PC-9 (cell line): ENCODE results near the gene C5orf52. TPM values are rescaled to one million over a fixed set of nuclear protein-coding genes. Genes with fewer than 3 reads are reported as not detected.

Source experiments
- Bru-seq: library from RNA; stranded (reverse); fragments of 400-500 nt; gene quantifications from one replicate; lab custom pipeline; 2021; lab: Mats Ljungman, UMichigan
- BruChase-seq, 2 experiments: library from RNA; stranded (reverse); fragments of 400-500 nt; gene quantifications; one replicate each; lab custom pipeline; 2021; lab: Mats Ljungman, UMichigan
- BruUV-seq: library from RNA; stranded (reverse); fragments of 400-500 nt; replicated peaks from 2 replicates; lab custom pipeline; 2021; lab: Mats Ljungman, UMichigan
- CTCF ChIA-PET: fragments of 300-600 bp; sonication (Branson Sonifier 250); formaldehyde crosslinking; loops from one replicate; lab custom pipeline; 2022; ENCODE audit warnings: antibody characterized with exemption; lab: Charles Lee
- POLR2A ChIA-PET: fragments of 300-600 bp; sonication (Branson Sonifier 250); formaldehyde crosslinking; loops from one replicate; lab custom pipeline; 2022; ENCODE audit warnings: antibody characterized with exemption; ENCODE audit not compliant: unreplicated experiment; lab: Charles Lee
- DNase-seq, 2 experiments: peaks; one replicate each; pipeline versions ENCODE4 v3.0.0 to v3.0.0-alpha.2; 2015 to 2022; ENCODE audit warnings: mixed read lengths in 1 of 2
- H2AFZ ChIP-seq: fragments of 200-600 bp; sonication (generic); 2 replicates; pipeline ENCODE4 v1.8.1; 2017; ENCODE audit warnings: antibody characterized with exemption
- H3F3A ChIP-seq: fragments of 200-600 bp; sonication (generic); 2 replicates; pipeline ENCODE4 v1.8.1; 2017; ENCODE audit warnings: antibody characterized with exemption, mild to moderate bottlenecking, low read depth; ENCODE audit not compliant: insufficient read depth
- H3K27ac ChIP-seq: fragments of 200-600 bp; sonication (generic); 2 replicates; pipeline ENCODE4 v1.6.1; 2016; ENCODE audit warnings: mixed run types
- H3K27me3 ChIP-seq: fragments of 200-600 bp; sonication (generic); 2 replicates; pipeline ENCODE4 v1.6.1; 2016; ENCODE audit warnings: low read depth, mixed run types; ENCODE audit not compliant: insufficient read depth
- H3K36me3 ChIP-seq: fragments of 200-600 bp; sonication (generic); 2 replicates; pipeline ENCODE4 v1.6.1; 2016; ENCODE audit warnings: low read depth, mixed run types
- H3K4me1 ChIP-seq: fragments of 200-600 bp; sonication (generic); replicated peaks from 2 replicates; pipeline ENCODE4 v1.6.1; 2016; ENCODE audit warnings: mixed run types; ENCODE audit not compliant: insufficient read depth
- H3K4me2 ChIP-seq: fragments of 200-600 bp; sonication (generic); 2 replicates; pipeline ENCODE4 v1.6.1; 2017; ENCODE audit warnings: mixed run types
- H3K4me3 ChIP-seq: fragments of 200-600 bp; sonication (generic); 2 replicates; pipeline ENCODE4 v1.6.1; 2016; ENCODE audit warnings: mixed run types
- H3K79me2 ChIP-seq: fragments of 200-600 bp; sonication (generic); 2 replicates; pipeline ENCODE4 v1.6.1; 2017; ENCODE audit warnings: low read depth, mixed run types
- H3K9me2 ChIP-seq: fragments of 200-600 bp; sonication (generic); 2 replicates; pipeline ENCODE4 v1.8.1; 2017; ENCODE audit warnings: mild to moderate bottlenecking; ENCODE audit not compliant: insufficient read depth
- H3K9me3 ChIP-seq: fragments of 200-600 bp; sonication (generic); 2 replicates; pipeline ENCODE4 v1.8.1; 2016; ENCODE audit warnings: low read depth; ENCODE audit not compliant: insufficient read depth
- H4K20me1 ChIP-seq: fragments of 200-600 bp; sonication (generic); 2 replicates; pipeline ENCODE4 v1.8.1; 2017; ENCODE audit not compliant: insufficient read depth
- CTCF ChIP-seq: fragments of 200-600 bp; sonication (generic); conservative IDR thresholded peaks from 2 replicates; pipeline ENCODE4 v1.6.1; 2017; ENCODE audit warnings: mixed run types, antibody characterized with exemption, mild to moderate bottlenecking, moderate library complexity
- EZH2 ChIP-seq: fragments of 200-600 bp; sonication (generic); IDR thresholded peaks from 2 replicates; pipeline ENCODE4 v1.8.0; 2017; ENCODE audit warnings: antibody characterized with exemption, low read depth
- intact Hi-C: fragments of 100-400 bp; cut with micrococcal nuclease; formaldehyde crosslinking; loops from one replicate; pipeline ENCODE4 v1.10.0; 2022; ENCODE audit not compliant: unreplicated experiment
- long read RNA-seq: library from polyadenylated mRNA; stranded (forward); transcript quantifications from one replicate; pipeline ENCODE4 v2.0.0, GENCODE V29; 2022
- total RNA-seq: library from RNA; stranded (reverse); gene quantifications from 2 replicates; pipeline ENCODE4 v1.2.3, GENCODE V29; 2021

The C5orf52 gene
- total RNA-seq: not detected in 2 replicates
- Bru-seq, nascent RNA: not detected
- BruChase-seq, experiment 1, labeled RNA remaining after a 2-hour chase: not detected
- BruChase-seq, experiment 2, labeled RNA remaining after a 6-hour chase: percentile 8 among the genes with signal in this experiment
- long read RNA-seq: 0 reads

GRCh38 chr5:157670662-157671591 lies at the start of gene C5orf52:
TSS of gene C5orf52 (plus strand) at chr5:157671533. CDS start at chr5:157671615, 82 bp downstream.
- no peak for DNase-seq
- intact Hi-C loops: no loop called here
- Histone ChIP-seq H3K4me1 (peaks cover 3% of the 10 kb centered on the region), H3K79me2 (no peaks in the 10 kb centered on the region), H3K36me3 (no peaks in the 10 kb centered on the region), H2AFZ (no peak within 1 kb of the TSS), H3K27ac (no peak within 1 kb of the TSS), H3K27me3 (no peaks in the 10 kb centered on the region), H3K9me2 (no peaks in the 10 kb centered on the region), H3F3A (no peaks in the 10 kb centered on the region), H3K9me3 (no peaks in the 10 kb centered on the region), H3K4me3 (no peak within 1 kb of the TSS), H3K4me2 (no peak within 1 kb of the TSS), H4K20me1 (no peaks in the 10 kb centered on the region)
- POLR2A ChIA-PET: no interaction called here
- TF ChIP-seq EZH2 (no peak), CTCF (no peak)
- no TSS peak for BruUV-seq
- CTCF ChIA-PET: interaction anchor here (0.5 kb wide), 1 partner anchor 193 kb away, joined by 22 read pairs; no protein-coding TSS in a partner anchor

GRCh38 chr5:157624144-157624543 lies 47.2 kb upstream of the C5orf52 start:
- no peaks in the 10 kb centered on the region for H3K9me3 ChIP-seq
- TF ChIP-seq EZH2 (no peak), CTCF (no peak)
- no peak overlapping the region for H2AFZ ChIP-seq
- H3F3A ChIP-seq: no peaks in the 10 kb centered on the region
- no peak overlapping the region for H3K27ac ChIP-seq
- intact Hi-C loops: no loop called here
- H3K9me2 ChIP-seq: peaks cover 4% of the 10 kb centered on the region; the same call in 1 of the 2 replicates
- H3K4me3 ChIP-seq: no peak overlapping the region
- H3K36me3 ChIP-seq: no peaks in the 10 kb centered on the region
- ChIA-PET CTCF (no interaction called here), POLR2A (no interaction called here)
- H4K20me1 ChIP-seq: no peaks in the 10 kb centered on the region
- no peak overlapping the region for H3K4me2 ChIP-seq
- no peaks in the 10 kb centered on the region for H3K79me2 ChIP-seq
- H3K27me3 ChIP-seq: no peaks in the 10 kb centered on the region
- DNase-seq: no peak
- no peaks in the 10 kb centered on the region for H3K4me1 ChIP-seq
- BruUV-seq: no TSS peak

- H3K27me3 ChIP-seq: no peaks in the 10 kb centered on the region
- H3K4me2 ChIP-seq: no peak overlapping the region
- POLR2A ChIA-PET: no interaction called here
- CTCF ChIA-PET: no interaction called here
- H3K27ac ChIP-seq: no peak overlapping the region
- H3K4me1 ChIP-seq: no peaks in the 10 kb centered on the region
- no peak for TF ChIP-seq EZH2
- no peak for TF ChIP-seq CTCF
- H2AFZ ChIP-seq: peak overlapping the region; percentile 59; the same call in 1 of the 2 replicates
- H3K79me2 ChIP-seq: no peaks in the 10 kb centered on the region
- no peaks in the 10 kb centered on the region for H3K36me3 ChIP-seq
- H3F3A ChIP-seq: no peaks in the 10 kb centered on the region
- H3K9me2 ChIP-seq: peaks cover 4% of the 10 kb centered on the region; the same call in 1 of the 2 replicates
- no peak for DNase-seq
- no peak overlapping the region for H3K4me3 ChIP-seq
- BruUV-seq: no TSS peak
- H3K9me3 ChIP-seq: no peaks in the 10 kb centered on the region; the same call in 1 of the 2 replicates
- intact Hi-C loops: no loop called here
- H4K20me1 ChIP-seq: no peaks in the 10 kb centered on the region
Observed at GRCh38 chr5:157626831-157627230, 44.5 kb upstream of the C5orf52 start.
